Measurements from ENCODE around the gene RNASEH1. TPM values are rescaled to one million over a fixed set of nuclear protein-coding genes. Genes with fewer than 3 reads are reported as not detected.

The RNASEH1 gene
- total and polyA plus RNA-seq, 2 of the 13 experiments (the other 11 are each of a cell fraction or from before 2014, with no cell fraction given): 14.5 to 57.4 TPM

DNA sequence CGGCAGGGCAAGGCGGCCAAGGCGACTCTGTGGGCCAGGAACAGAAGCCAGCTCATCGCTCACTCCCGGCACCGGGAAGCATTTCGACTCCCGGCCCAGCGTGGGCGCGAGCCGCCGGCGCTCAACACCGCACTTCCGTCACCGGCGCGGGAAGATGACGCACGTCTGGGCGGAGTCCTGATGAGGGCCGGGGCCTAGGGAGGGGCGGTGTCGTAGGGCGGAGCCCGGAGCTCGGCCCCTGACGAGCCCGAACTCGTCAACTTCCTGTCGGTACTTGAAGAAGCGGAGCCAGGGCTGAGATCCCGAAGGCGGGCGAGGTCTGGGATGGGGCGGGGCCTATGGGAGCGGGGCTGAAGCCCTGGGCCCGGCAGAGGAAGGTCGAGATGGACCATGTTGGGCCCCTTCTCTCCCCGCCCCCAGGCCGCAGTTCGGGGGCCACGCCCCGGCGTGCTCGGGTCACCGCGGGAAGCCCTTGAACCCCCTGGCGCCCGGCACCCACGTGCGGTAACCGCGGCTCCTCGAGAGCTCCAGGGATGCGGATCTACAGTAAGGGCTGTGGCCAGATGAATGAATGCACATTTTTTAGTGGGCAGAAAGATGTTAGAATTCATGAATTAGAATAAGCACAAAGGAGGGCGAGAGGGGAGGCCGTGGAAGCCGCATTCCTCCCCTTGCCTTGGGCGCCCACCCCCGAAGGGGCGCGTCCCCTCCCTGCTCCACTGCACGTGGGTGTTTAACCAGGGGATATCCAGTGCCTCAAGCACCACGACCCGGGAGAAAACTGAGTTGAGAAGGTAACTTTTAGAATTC lies at the start of gene RNASEH1 (continued):
- TF ChIP-seq, protein P1, sequence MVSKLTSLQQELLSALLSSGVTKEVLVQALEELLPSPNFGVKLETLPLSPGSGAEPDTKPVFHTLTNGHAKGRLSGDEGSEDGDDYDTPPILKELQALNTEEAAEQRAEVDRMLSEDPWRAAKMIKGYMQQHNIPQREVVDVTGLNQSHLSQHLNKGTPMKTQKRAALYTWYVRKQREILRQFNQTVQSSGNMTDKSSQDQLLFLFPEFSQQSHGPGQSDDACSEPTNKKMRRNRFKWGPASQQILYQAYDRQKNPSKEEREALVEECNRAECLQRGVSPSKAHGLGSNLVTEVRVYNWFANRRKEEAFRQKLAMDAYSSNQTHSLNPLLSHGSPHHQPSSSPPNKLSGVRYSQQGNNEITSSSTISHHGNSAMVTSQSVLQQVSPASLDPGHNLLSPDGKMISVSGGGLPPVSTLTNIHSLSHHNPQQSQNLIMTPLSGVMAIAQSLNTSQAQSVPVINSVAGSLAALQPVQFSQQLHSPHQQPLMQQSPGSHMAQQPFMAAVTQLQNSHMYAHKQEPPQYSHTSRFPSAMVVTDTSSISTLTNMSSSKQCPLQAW (CRISPR knock-in tag; IDR thresholded peaks at IDR 0.05): peak; percentile 93
- TF ChIP-seq DR1 (CRISPR knock-in tag; IDR thresholded peaks at IDR 0.05) (peak; percentile 82), ZNF879 (CRISPR knock-in tag; IDR thresholded peaks at IDR 0.05) (peak; percentile 81; the same call in 1 of the 2 replicates), ZNF354B (CRISPR knock-in tag; IDR thresholded peaks at IDR 0.05) (peak; percentile 99), CEBPG (CRISPR knock-in tag; IDR thresholded peaks at IDR 0.05) (no peak), BORCS8-MEF2B (CRISPR knock-in tag; IDR thresholded peaks at IDR 0.05) (peak; percentile 99), ZNF3 (CRISPR knock-in tag; IDR thresholded peaks at IDR 0.05) (peak; percentile 80; the same call in 1 of the 2 replicates), KMT2A (CRISPR knock-in tag; IDR thresholded peaks at IDR 0.05) (peak; percentile 99), KLF16 (CRISPR knock-in tag; IDR thresholded peaks at IDR 0.05) (peak; percentile 79 to 95; a peak in 2 of 4 replicates), KDM1A (CRISPR knock-in tag; IDR thresholded peaks at IDR 0.05) (peak; percentile 32)
- TF ChIP-seq, protein P2, sequence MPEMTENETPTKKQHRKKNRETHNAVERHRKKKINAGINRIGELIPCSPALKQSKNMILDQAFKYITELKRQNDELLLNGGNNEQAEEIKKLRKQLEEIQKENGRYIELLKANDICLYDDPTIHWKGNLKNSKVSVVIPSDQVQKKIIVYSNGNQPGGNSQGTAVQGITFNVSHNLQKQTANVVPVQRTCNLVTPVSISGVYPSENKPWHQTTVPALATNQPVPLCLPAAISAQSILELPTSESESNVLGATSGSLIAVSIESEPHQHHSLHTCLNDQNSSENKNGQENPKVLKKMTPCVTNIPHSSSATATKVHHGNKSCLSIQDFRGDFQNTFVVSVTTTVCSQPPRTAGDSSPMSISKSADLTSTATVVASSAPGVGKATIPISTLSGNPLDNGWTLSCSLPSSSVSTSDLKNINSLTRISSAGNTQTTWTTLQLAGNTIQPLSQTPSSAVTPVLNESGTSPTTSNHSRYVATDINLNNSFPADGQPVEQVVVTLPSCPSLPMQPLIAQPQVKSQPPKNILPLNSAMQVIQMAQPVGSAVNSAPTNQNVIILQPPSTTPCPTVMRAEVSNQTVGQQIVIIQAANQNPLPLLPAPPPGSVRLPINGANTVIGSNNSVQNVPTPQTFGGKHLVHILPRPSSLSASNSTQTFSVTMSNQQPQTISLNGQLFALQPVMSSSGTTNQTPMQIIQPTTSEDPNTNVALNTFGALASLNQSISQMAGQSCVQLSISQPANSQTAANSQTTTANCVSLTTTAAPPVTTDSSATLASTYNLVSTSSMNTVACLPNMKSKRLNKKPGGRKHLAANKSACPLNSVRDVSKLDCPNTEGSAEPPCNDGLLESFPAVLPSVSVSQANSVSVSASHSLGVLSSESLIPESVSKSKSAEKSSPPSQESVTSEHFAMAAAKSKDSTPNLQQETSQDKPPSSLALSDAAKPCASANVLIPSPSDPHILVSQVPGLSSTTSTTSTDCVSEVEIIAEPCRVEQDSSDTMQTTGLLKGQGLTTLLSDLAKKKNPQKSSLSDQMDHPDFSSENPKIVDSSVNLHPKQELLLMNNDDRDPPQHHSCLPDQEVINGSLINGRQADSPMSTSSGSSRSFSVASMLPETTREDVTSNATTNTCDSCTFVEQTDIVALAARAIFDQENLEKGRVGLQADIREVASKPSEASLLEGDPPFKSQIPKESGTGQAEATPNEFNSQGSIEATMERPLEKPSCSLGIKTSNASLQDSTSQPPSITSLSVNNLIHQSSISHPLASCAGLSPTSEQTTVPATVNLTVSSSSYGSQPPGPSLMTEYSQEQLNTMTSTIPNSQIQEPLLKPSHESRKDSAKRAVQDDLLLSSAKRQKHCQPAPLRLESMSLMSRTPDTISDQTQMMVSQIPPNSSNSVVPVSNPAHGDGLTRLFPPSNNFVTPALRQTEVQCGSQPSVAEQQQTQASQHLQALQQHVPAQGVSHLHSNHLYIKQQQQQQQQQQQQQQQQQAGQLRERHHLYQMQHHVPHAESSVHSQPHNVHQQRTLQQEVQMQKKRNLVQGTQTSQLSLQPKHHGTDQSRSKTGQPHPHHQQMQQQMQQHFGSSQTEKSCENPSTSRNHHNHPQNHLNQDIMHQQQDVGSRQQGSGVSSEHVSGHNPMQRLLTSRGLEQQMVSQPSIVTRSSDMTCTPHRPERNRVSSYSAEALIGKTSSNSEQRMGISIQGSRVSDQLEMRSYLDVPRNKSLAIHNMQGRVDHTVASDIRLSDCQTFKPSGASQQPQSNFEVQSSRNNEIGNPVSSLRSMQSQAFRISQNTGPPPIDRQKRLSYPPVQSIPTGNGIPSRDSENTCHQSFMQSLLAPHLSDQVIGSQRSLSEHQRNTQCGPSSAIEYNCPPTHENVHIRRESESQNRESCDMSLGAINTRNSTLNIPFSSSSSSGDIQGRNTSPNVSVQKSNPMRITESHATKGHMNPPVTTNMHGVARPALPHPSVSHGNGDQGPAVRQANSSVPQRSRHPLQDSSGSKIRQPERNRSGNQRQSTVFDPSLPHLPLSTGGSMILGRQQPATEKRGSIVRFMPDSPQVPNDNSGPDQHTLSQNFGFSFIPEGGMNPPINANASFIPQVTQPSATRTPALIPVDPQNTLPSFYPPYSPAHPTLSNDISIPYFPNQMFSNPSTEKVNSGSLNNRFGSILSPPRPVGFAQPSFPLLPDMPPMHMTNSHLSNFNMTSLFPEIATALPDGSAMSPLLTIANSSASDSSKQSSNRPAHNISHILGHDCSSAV (CRISPR knock-in tag; IDR thresholded peaks at IDR 0.05; ENCODE audit: borderline replicate concordance): peak; percentile 71
- TF ChIP-seq, protein P3, sequence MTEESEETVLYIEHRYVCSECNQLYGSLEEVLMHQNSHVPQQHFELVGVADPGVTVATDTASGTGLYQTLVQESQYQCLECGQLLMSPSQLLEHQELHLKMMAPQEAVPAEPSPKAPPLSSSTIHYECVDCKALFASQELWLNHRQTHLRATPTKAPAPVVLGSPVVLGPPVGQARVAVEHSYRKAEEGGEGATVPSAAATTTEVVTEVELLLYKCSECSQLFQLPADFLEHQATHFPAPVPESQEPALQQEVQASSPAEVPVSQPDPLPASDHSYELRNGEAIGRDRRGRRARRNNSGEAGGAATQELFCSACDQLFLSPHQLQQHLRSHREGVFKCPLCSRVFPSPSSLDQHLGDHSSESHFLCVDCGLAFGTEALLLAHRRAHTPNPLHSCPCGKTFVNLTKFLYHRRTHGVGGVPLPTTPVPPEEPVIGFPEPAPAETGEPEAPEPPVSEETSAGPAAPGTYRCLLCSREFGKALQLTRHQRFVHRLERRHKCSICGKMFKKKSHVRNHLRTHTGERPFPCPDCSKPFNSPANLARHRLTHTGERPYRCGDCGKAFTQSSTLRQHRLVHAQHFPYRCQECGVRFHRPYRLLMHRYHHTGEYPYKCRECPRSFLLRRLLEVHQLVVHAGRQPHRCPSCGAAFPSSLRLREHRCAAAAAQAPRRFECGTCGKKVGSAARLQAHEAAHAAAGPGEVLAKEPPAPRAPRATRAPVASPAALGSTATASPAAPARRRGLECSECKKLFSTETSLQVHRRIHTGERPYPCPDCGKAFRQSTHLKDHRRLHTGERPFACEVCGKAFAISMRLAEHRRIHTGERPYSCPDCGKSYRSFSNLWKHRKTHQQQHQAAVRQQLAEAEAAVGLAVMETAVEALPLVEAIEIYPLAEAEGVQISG (CRISPR knock-in tag; IDR thresholded peaks at IDR 0.05): peak; percentile 98
- TF ChIP-seq, protein P4, sequence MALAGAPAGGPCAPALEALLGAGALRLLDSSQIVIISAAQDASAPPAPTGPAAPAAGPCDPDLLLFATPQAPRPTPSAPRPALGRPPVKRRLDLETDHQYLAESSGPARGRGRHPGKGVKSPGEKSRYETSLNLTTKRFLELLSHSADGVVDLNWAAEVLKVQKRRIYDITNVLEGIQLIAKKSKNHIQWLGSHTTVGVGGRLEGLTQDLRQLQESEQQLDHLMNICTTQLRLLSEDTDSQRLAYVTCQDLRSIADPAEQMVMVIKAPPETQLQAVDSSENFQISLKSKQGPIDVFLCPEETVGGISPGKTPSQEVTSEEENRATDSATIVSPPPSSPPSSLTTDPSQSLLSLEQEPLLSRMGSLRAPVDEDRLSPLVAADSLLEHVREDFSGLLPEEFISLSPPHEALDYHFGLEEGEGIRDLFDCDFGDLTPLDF (CRISPR knock-in tag; IDR thresholded peaks at IDR 0.05): peak; percentile 88; the same call in 1 of the 2 replicates
- TF ChIP-seq, protein P5, sequence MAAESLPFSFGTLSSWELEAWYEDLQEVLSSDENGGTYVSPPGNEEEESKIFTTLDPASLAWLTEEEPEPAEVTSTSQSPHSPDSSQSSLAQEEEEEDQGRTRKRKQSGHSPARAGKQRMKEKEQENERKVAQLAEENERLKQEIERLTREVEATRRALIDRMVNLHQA (CRISPR knock-in tag; IDR thresholded peaks at IDR 0.05): no peak

Measured in HepG2 (cell line).